Measurements from ENCODE around the gene FAR2.
A peak's percentile ranks its signal among the peaks of the same experiment; 100 is the strongest.
"Not testable (repeated sequence)": the region's sequence is repeated elsewhere in the genome, so short reads cannot be mapped to it uniquely, and the experiment has no call there.

FAR2 gene

DNA sequence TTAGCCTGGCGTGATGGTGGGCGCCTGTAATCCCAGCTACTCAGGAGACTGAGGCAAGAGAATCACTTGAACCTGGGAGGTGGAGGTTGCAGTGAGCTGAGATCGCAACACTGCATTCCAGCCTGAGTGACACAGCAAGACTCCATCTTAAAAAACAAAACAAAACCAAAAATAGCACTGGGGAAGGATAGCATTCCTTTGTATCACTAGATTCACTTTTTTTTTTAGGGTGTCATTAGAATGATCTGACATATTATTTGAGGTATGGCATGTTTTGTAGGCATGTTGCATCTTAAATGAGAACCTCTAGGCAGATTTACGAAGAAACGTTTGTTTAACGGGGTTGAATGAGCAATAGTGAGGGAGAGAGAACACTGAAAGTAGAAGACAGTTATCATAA is 16.8 kb upstream of the FAR2 start:
- Histone ChIP-seq H3K79me1 (replicated peaks; ENCODE audit: low read length, poor library complexity, severe bottlenecking) (no peaks in the 10 kb centered on the region), H3K14ac (ENCODE audit: low read length in 2 of 2) (no peak overlapping the region), H3K4me3 (ENCODE audit: insufficient read depth in 1 of 2, low read depth in 1 of 2, low read length in 2 of 2) (no peak overlapping the region), H2BK12ac (ENCODE audit: low read length in 2 of 2) (no peak overlapping the region), H2AFZ (ENCODE audit: low read depth, low read length) (no peak overlapping the region), H3K4me2 (ENCODE audit: low read length, poor library complexity, severe bottlenecking) (no peak overlapping the region), H3K9ac (ENCODE audit: low read length) (no peak overlapping the region), H3K9me3 (ENCODE audit: control insufficient read depth, low read length) (no peaks in the 10 kb centered on the region), H3K27ac (ENCODE audit: low read length, poor library complexity, severe bottlenecking) (no peak overlapping the region), H3K36me3 (ENCODE audit: control insufficient read depth in 1 of 2, insufficient read depth in 2 of 2, low read depth in 1 of 2, low read length in 2 of 2) (no peaks in the 10 kb centered on the region), H2BK120ac (ENCODE audit: low read depth, low read length) (no peak overlapping the region), H2BK15ac (ENCODE audit: low read depth, poor library complexity, severe bottlenecking) (no peak overlapping the region), H3K4ac (ENCODE audit: low read depth in 1 of 2, low read length in 2 of 2) (no peak overlapping the region), H4K8ac (ENCODE audit: low read length) (no peak overlapping the region), H3K23ac (ENCODE audit: low read length in 2 of 2) (no peak overlapping the region), H2BK5ac (ENCODE audit: low read depth, low read length, poor library complexity, severe bottlenecking) (no peak overlapping the region), H3K4me1 (ENCODE audit: control insufficient read depth, insufficient read depth, low read depth, low read length) (no peaks in the 10 kb centered on the region), H2AK5ac (ENCODE audit: low read length, severe bottlenecking) (no peak overlapping the region), H4K91ac (ENCODE audit: low read length) (no peak overlapping the region), H3K27me3 (ENCODE audit: control insufficient read depth in 1 of 2, insufficient read depth in 1 of 2, low read length in 2 of 2) (no peaks in the 10 kb centered on the region), H3K18ac (ENCODE audit: low read depth in 1 of 2, low read length in 2 of 2) (no peak overlapping the region)
- WGBS, result 55% methylated on average over 4 of the region's 6 CpGs
- no peak for DNase-seq

DNA sequence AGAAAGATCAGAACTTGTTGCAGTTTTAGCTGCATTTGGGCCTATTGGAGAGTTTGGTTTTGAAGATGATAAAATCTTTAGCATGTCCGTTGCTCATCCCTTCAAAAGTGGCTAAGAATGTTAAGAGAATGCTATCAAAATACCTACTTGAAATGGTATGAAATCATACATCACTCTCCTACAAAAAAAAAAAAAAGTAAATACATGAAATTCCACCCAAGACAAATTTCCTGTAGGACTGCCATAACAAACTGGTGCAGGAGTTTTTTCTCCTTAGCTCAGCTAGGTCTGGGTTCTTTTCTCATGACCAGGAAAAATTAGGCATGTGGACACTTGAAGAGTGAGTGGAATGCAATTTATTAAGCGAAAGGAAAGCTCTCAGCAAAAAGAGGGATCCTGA is 15.9 kb upstream of the FAR2 start:
- Histone ChIP-seq H2BK12ac (ENCODE audit: low read length in 2 of 2) (no peak overlapping the region), H3K14ac (ENCODE audit: low read length in 2 of 2) (no peak overlapping the region), H2BK120ac (ENCODE audit: low read depth, low read length) (no peak overlapping the region), H2BK15ac (ENCODE audit: low read depth, poor library complexity, severe bottlenecking) (no peak overlapping the region), H3K4ac (ENCODE audit: low read depth in 1 of 2, low read length in 2 of 2) (no peak overlapping the region), H3K27me3 (ENCODE audit: control insufficient read depth in 1 of 2, insufficient read depth in 1 of 2, low read length in 2 of 2) (no peaks in the 10 kb centered on the region), H3K36me3 (ENCODE audit: control insufficient read depth in 1 of 2, insufficient read depth in 2 of 2, low read depth in 1 of 2, low read length in 2 of 2) (no peaks in the 10 kb centered on the region), H3K23ac (ENCODE audit: low read length in 2 of 2) (no peak overlapping the region), H4K91ac (ENCODE audit: low read length) (no peak overlapping the region), H3K9ac (ENCODE audit: low read length) (no peak overlapping the region), H2AFZ (ENCODE audit: low read depth, low read length) (no peak overlapping the region), H3K4me2 (ENCODE audit: low read length, poor library complexity, severe bottlenecking) (no peak overlapping the region), H3K9me3 (ENCODE audit: control insufficient read depth, low read length) (no peaks in the 10 kb centered on the region), H4K8ac (ENCODE audit: low read length) (no peak overlapping the region), H3K4me1 (ENCODE audit: control insufficient read depth, insufficient read depth, low read depth, low read length) (no peaks in the 10 kb centered on the region), H3K27ac (ENCODE audit: low read length, poor library complexity, severe bottlenecking) (no peak overlapping the region), H3K79me1 (replicated peaks; ENCODE audit: low read length, poor library complexity, severe bottlenecking) (no peaks in the 10 kb centered on the region), H2BK5ac (ENCODE audit: low read depth, low read length, poor library complexity, severe bottlenecking) (no peak overlapping the region), H2AK5ac (ENCODE audit: low read length, severe bottlenecking) (no peak overlapping the region), H3K4me3 (ENCODE audit: insufficient read depth in 1 of 2, low read depth in 1 of 2, low read length in 2 of 2) (no peak overlapping the region), H3K18ac (ENCODE audit: low read depth in 1 of 2, low read length in 2 of 2) (no peak overlapping the region)
- DNase-seq, result no peak
- WGBS, result 75% methylated on average over 1 of the region's 2 CpGs

DNA sequence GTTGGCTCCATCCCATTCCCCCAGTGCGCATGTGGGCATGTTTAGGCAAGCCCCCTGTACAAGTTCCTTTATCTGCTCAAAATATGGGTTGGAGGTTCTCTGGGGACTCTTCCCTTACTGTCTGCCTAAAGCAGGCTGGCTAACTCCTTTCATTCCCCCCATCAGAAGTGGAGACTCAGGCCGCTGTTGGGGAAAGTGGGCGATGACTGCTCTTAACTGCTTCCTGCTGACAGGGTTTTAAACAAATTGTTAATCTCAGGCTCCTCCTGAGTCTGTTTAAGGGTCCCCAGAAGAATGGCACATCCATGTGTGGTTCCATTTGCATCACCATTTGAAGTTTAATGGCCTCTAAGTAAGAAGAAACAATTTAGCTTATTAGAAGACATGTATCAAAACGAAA is 15.4 kb upstream of the FAR2 start:
- 79% methylated on average over 3 of the region's 4 CpGs for WGBS

DNA sequence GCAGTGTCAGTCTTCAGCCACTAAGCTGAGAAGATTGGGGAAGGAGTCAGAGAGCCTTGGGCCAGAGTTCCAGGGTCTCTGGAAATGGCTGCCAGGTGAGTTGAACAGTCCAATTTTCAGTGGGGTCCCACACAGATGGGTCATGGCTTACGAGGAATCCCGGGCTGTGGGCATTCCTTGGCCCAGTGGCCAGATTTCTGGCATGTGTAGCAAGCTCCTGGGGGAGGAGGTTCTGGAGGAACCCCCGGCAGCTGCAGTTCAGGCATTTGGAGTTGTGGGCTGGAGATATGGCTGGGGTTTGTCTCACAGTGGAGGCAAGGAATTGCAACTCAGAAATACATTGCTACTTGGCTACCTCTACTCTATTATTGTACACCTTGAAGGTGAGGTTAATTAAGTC is 10.8 kb upstream of the FAR2 start:
- not testable (repeated sequence) for H4K91ac ChIP-seq (ENCODE audit: low read length); H3K4ac ChIP-seq (ENCODE audit: low read depth in 1 of 2, low read length in 2 of 2); H3K4me1 ChIP-seq (ENCODE audit: control insufficient read depth, insufficient read depth, low read depth, low read length); H3K9me3 ChIP-seq (ENCODE audit: control insufficient read depth, low read length); H3K18ac ChIP-seq (ENCODE audit: low read depth in 1 of 2, low read length in 2 of 2); H3K23ac ChIP-seq (ENCODE audit: low read length in 2 of 2); H3K4me3 ChIP-seq (ENCODE audit: insufficient read depth in 1 of 2, low read depth in 1 of 2, low read length in 2 of 2); H3K4me2 ChIP-seq (ENCODE audit: low read length, poor library complexity, severe bottlenecking); H2AFZ ChIP-seq (ENCODE audit: low read depth, low read length); H4K8ac ChIP-seq (ENCODE audit: low read length); H3K27me3 ChIP-seq (ENCODE audit: control insufficient read depth in 1 of 2, insufficient read depth in 1 of 2, low read length in 2 of 2); H2BK120ac ChIP-seq (ENCODE audit: low read depth, low read length); H3K9ac ChIP-seq (ENCODE audit: low read length); DNase-seq; H3K14ac ChIP-seq (ENCODE audit: low read length in 2 of 2); H2BK15ac ChIP-seq (ENCODE audit: low read depth, poor library complexity, severe bottlenecking); H3K27ac ChIP-seq (ENCODE audit: low read length, poor library complexity, severe bottlenecking); H2BK12ac ChIP-seq (ENCODE audit: low read length in 2 of 2); H3K36me3 ChIP-seq (ENCODE audit: control insufficient read depth in 1 of 2, insufficient read depth in 2 of 2, low read depth in 1 of 2, low read length in 2 of 2); H2AK5ac ChIP-seq (ENCODE audit: low read length, severe bottlenecking); H3K79me1 ChIP-seq (replicated peaks; ENCODE audit: low read length, poor library complexity, severe bottlenecking); H2BK5ac ChIP-seq (ENCODE audit: low read depth, low read length, poor library complexity, severe bottlenecking)
- 71% methylated on average over 2 of the region's 3 CpGs for WGBS

More for the DNA sequence above, 15.4 kb upstream of the FAR2 start:
- H4K91ac ChIP-seq (ENCODE audit: low read length), result no peak overlapping the region
- H3K4me2 ChIP-seq (ENCODE audit: low read length, poor library complexity, severe bottlenecking), result no peak overlapping the region
- H3K9ac ChIP-seq (ENCODE audit: low read length), result no peak overlapping the region
- no peak overlapping the region for H2BK5ac ChIP-seq (ENCODE audit: low read depth, low read length, poor library complexity, severe bottlenecking)
- H3K4me1 ChIP-seq (ENCODE audit: control insufficient read depth, insufficient read depth, low read depth, low read length), result no peaks in the 10 kb centered on the region
- no peak overlapping the region for H2AK5ac ChIP-seq (ENCODE audit: low read length, severe bottlenecking)
- no peaks in the 10 kb centered on the region for H3K9me3 ChIP-seq (ENCODE audit: control insufficient read depth, low read length)
- H3K4me3 ChIP-seq (ENCODE audit: insufficient read depth in 1 of 2, low read depth in 1 of 2, low read length in 2 of 2), result no peak overlapping the region
- DNase-seq, result no peak
- no peak overlapping the region for H2BK120ac ChIP-seq (ENCODE audit: low read depth, low read length)
- H3K4ac ChIP-seq (ENCODE audit: low read depth in 1 of 2, low read length in 2 of 2), result no peak overlapping the region
- H4K8ac ChIP-seq (ENCODE audit: low read length), result no peak overlapping the region
- peak overlapping the region in 1 of 2 experiments; percentile 25 for H2BK12ac ChIP-seq (ENCODE audit: low read length in 2 of 2)
- no peaks in the 10 kb centered on the region for H3K79me1 ChIP-seq (replicated peaks; ENCODE audit: low read length, poor library complexity, severe bottlenecking)
- H3K14ac ChIP-seq (ENCODE audit: low read length in 2 of 2), result no peak overlapping the region
- no peaks in the 10 kb centered on the region for H3K27me3 ChIP-seq (ENCODE audit: control insufficient read depth in 1 of 2, insufficient read depth in 1 of 2, low read length in 2 of 2)
- no peak overlapping the region for H3K27ac ChIP-seq (ENCODE audit: low read length, poor library complexity, severe bottlenecking)
- peak overlapping the region; percentile 53 for H2AFZ ChIP-seq (ENCODE audit: low read depth, low read length)
- peak overlapping the region in 1 of 2 experiments; percentile 81 for H3K18ac ChIP-seq (ENCODE audit: low read depth in 1 of 2, low read length in 2 of 2)
- no peak overlapping the region for H2BK15ac ChIP-seq (ENCODE audit: low read depth, poor library complexity, severe bottlenecking)
- H3K36me3 ChIP-seq (ENCODE audit: control insufficient read depth in 1 of 2, insufficient read depth in 2 of 2, low read depth in 1 of 2, low read length in 2 of 2), result no peaks in the 10 kb centered on the region
- no peak overlapping the region for H3K23ac ChIP-seq (ENCODE audit: low read length in 2 of 2)

Data from mesenchymal stem cell (in vitro differentiated cells and primary cell).